Sigmoid colon (tissue), 7 donors: ENCODE data around the gene TNFAIP8. TPM values are rescaled to one million over a fixed set of nuclear protein-coding genes. Genes with fewer than 3 reads are reported as not detected.

Experiments
- DNase-seq: peaks from one replicate; pipeline ENCODE4 v3.0.0-alpha.2; 2019
- H3K27ac ChIP-seq, 4 donors: fragments of 200-600 bp; sonication (generic); one replicate each; pipeline ENCODE4 v1.5.1; 2016 to 2019; ENCODE audit warnings: mild to moderate bottlenecking in 1 of 4
- H3K27me3 ChIP-seq, 3 donors: fragments of 200-600 bp; sonication (generic); one replicate each; pipeline ENCODE4 v1.5.1; 2019; ENCODE audit warnings: mild to moderate bottlenecking in 1 of 3
- H3K36me3 ChIP-seq, 4 donors: fragments of 200-600 bp; sonication (generic); one replicate each; pipeline ENCODE4 v1.5.1; 2016 to 2019
- H3K4me1 ChIP-seq, 4 donors: fragments of 200-600 bp; sonication (generic); one replicate each; pipeline ENCODE4 v1.5.1; 2017 to 2019
- H3K4me3 ChIP-seq, 4 donors: fragments of 200-600 bp; sonication (generic); one replicate each; pipeline ENCODE4 v1.5.1; 2017 to 2019; ENCODE audit warnings: mild to moderate bottlenecking in 2 of 4, moderate library complexity in 1 of 4
- H3K9me3 ChIP-seq, 4 donors: fragments of 200-600 bp in 3 of 4; sonication (generic) in 3 of 4; one replicate each; pipeline versions ENCODE4 v1.5.1 to v1.6.1; 2013 to 2019
- EP300 ChIP-seq, 4 donors: sonication (generic); formaldehyde crosslinking; IDR thresholded peaks; one replicate each; pipeline ENCODE4 v1.6.1; 2017; ENCODE audit warnings: antibody characterized with exemption in 4 of 4
- POLR2A ChIP-seq, 2 donors: fragments of 450-650 bp; IDR thresholded peaks; one replicate each; pipeline ENCODE4 v1.6.1; 2016; ENCODE audit warnings: antibody characterized with exemption in 2 of 2, mild to moderate bottlenecking in 2 of 2, moderate library complexity in 2 of 2
- POLR2AphosphoS5 ChIP-seq, 4 donors: sonication (generic); formaldehyde crosslinking; IDR thresholded peaks; one replicate each; pipeline ENCODE4 v1.6.1; 2017; ENCODE audit warnings: antibody characterized with exemption in 4 of 4
- WGBS, 2 donors: extraction: QIAGEN DNeasy Blood & Tissue Kit; methylation state at CpG; one replicate each; pipeline ENCODE4 v1.1.7; 2013; 5-methylcytosine and 5-hydroxymethylcytosine counted together
- intact Hi-C: fragments of 100-400 bp; cut with DNase I; formaldehyde crosslinking; loops from one replicate; pipeline ENCODE4 v1.15.1; 2023
- polyA plus RNA-seq, 3 donors: library from polyadenylated mRNA; stranded (reverse); fragments of 200-250 nt; gene quantifications; one replicate each; pipeline ENCODE4 v1.2.3, GENCODE V29; 2013
- total RNA-seq, 4 donors: library from RNA; depleted of rRNA; stranded (reverse); fragments of >200 nt; gene quantifications; one replicate each; pipeline ENCODE4 v1.1.0, GENCODE V29; 2016
- TF ChIP-seq, protein P1 (sequence below), 4 experiments: fragments of 450-650 bp in 3 of 4; fragments of 200-600 bp in 1 of 4; IDR thresholded peaks; one replicate each; pipeline ENCODE4 v1.5.1; 2016 to 2019; ENCODE audit warnings: antibody characterized with exemption in 4 of 4, mild to moderate bottlenecking in 3 of 4, moderate library complexity in 2 of 4
- donor health status: healthy with polysubstance abuse.
- donor health status: Bipolar disorder and iron deficiency.
- donor health status: healthy.

TNFAIP8 gene
- total and polyA plus RNA-seq, 7 donors, result 6.9 to 55.8 (median 14.8) TPM

- Histone ChIP-seq H3K27ac (peak overlapping the region in 1 of 4 donors; percentile 11), H3K4me1 (peaks cover 0 to 23% (median 13%) of the 10 kb centered on the region in 4 donors)
Measured at GRCh38 chr5:119363271-119363670, 7.5 kb downstream of the TNFAIP8 start.

GRCh38 chr5:119363936-119364335, 8.1 kb downstream of the TNFAIP8 start:
- H3K27ac ChIP-seq, result no peak overlapping the region
- 64 to 91% methylated on average over 2 of the region's 2 CpGs for WGBS, 2 donors
- no peaks in the 10 kb centered on the region for H3K36me3 ChIP-seq
- H3K27me3 ChIP-seq, result no peaks in the 10 kb centered on the region
- intact Hi-C loops, result no loop called here
- peaks cover 0 to 23% (median 13%) of the 10 kb centered on the region in 4 donors for H3K4me1 ChIP-seq
- no peaks in the 10 kb centered on the region for H3K9me3 ChIP-seq
- H3K4me3 ChIP-seq, result no peak overlapping the region
- no peak for TF ChIP-seq POLR2AphosphoS5 (IDR thresholded peaks at IDR 0.05)
- no peak for TF ChIP-seq POLR2A (IDR thresholded peaks at IDR 0.05)
- no peak for TF ChIP-seq EP300 (IDR thresholded peaks at IDR 0.05)
- TF ChIP-seq, protein P1, sequence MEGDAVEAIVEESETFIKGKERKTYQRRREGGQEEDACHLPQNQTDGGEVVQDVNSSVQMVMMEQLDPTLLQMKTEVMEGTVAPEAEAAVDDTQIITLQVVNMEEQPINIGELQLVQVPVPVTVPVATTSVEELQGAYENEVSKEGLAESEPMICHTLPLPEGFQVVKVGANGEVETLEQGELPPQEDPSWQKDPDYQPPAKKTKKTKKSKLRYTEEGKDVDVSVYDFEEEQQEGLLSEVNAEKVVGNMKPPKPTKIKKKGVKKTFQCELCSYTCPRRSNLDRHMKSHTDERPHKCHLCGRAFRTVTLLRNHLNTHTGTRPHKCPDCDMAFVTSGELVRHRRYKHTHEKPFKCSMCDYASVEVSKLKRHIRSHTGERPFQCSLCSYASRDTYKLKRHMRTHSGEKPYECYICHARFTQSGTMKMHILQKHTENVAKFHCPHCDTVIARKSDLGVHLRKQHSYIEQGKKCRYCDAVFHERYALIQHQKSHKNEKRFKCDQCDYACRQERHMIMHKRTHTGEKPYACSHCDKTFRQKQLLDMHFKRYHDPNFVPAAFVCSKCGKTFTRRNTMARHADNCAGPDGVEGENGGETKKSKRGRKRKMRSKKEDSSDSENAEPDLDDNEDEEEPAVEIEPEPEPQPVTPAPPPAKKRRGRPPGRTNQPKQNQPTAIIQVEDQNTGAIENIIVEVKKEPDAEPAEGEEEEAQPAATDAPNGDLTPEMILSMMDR (IDR thresholded peaks at IDR 0.05), result no peak
- DNase-seq, result no peak

More at GRCh38 chr5:119363271-119363670, 7.5 kb downstream of the TNFAIP8 start:
- DNase-seq, result no peak
- WGBS, 2 donors, result 93% methylated on average over 2 of the region's 2 CpGs
- Histone ChIP-seq H3K36me3 (no peaks in the 10 kb centered on the region), H3K9me3 (no peaks in the 10 kb centered on the region), H3K27me3 (no peaks in the 10 kb centered on the region), H3K4me3 (no peak overlapping the region)
- TF ChIP-seq POLR2AphosphoS5 (IDR thresholded peaks at IDR 0.05) (no peak), EP300 (IDR thresholded peaks at IDR 0.05) (no peak), POLR2A (IDR thresholded peaks at IDR 0.05) (no peak)
- TF ChIP-seq, protein P1 (IDR thresholded peaks at IDR 0.05), result no peak
- intact Hi-C loops, result no loop called here

- DNase-seq, result no peak
- H3K4me1 ChIP-seq, result peaks cover 0 to 31% (median 13%) of the 10 kb centered on the region in 4 donors
- peak overlapping the region in 1 of 4 donors; percentile 68 for H3K27ac ChIP-seq
- no peaks in the 10 kb centered on the region for H3K27me3 ChIP-seq
- H3K4me3 ChIP-seq, result no peak overlapping the region
- 67 to 79% methylated on average over 3 of the region's 3 CpGs for WGBS, 2 donors
- intact Hi-C loops, result no loop called here
- no peaks in the 10 kb centered on the region for H3K9me3 ChIP-seq
- no peaks in the 10 kb centered on the region for H3K36me3 ChIP-seq
- no peak for TF ChIP-seq POLR2A (IDR thresholded peaks at IDR 0.05)
- TF ChIP-seq, protein P1 (IDR thresholded peaks at IDR 0.05), result no peak
- TF ChIP-seq POLR2AphosphoS5 (IDR thresholded peaks at IDR 0.05), result no peak
- no peak for TF ChIP-seq EP300 (IDR thresholded peaks at IDR 0.05)
Measured at GRCh38 chr5:119365847-119366539, 10.2 kb downstream of the TNFAIP8 start.

DNA sequence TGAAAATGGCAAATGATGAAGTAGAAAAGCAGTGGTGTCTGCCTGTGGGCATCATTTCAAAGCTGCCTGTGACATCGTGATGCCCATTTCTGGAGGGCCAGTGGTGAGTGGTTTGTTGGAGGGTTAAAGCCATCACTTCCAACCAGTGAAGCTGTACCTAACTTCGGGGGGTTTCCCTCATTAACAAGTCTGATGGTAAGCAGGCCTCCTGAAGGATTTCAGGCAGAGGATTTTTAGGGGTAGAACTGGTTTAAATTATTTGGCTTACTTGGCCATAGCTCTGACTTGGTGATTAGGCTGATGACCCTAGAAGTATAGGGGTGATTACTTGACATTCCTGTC, 10.7 kb downstream of the TNFAIP8 start:
- no peak overlapping the region for H3K4me3 ChIP-seq
- no peaks in the 10 kb centered on the region for H3K9me3 ChIP-seq
- intact Hi-C loops, result no loop called here
- H3K27ac ChIP-seq, result peak overlapping the region in 1 of 4 donors; percentile 68
- no peak for DNase-seq
- H3K27me3 ChIP-seq, result no peaks in the 10 kb centered on the region
- TF ChIP-seq POLR2AphosphoS5 (IDR thresholded peaks at IDR 0.05) (no peak), POLR2A (IDR thresholded peaks at IDR 0.05) (no peak), EP300 (IDR thresholded peaks at IDR 0.05) (no peak)
- TF ChIP-seq, protein P1 (IDR thresholded peaks at IDR 0.05), result no peak
- no peaks in the 10 kb centered on the region for H3K36me3 ChIP-seq
- peaks cover 0 to 29% (median 13%) of the 10 kb centered on the region in 4 donors for H3K4me1 ChIP-seq
- WGBS, 2 donors, result 73 to 76% methylated on average over 2 of the region's 2 CpGs
